AG09319 (cell line): ENCODE data around the gene TRPM4.

Experiments
- DNase-seq: peaks from one replicate; pipeline ENCODE4 v3.0.0-alpha.2; 2010; ENCODE audit warnings: low read depth; ENCODE audit errors: extremely low read depth
- CTCF ChIP-seq: IDR thresholded peaks from 2 replicates; pipeline ENCODE4 v1.5.1; 2011; ENCODE audit warnings: low read depth, mild to moderate bottlenecking, inconsistent platforms, low read length, moderate library complexity

Gene TRPM4

GRCh38 chr19:49188626-49189200 lies 31.1 kb downstream of the TRPM4 start:
- no peak for DNase-seq
- no peak for TF ChIP-seq CTCF

GRCh38 chr19:49189259-49189658 lies 31.7 kb downstream of the TRPM4 start:
- no peak for TF ChIP-seq CTCF
- no peak for DNase-seq

GRCh38 chr19:49190781-49191180 lies 33.2 kb downstream of the TRPM4 start:
- no peak for TF ChIP-seq CTCF
- no peak for DNase-seq

GRCh38 chr19:49193822-49194394 lies 36.3 kb downstream of the TRPM4 start:
- TF ChIP-seq CTCF: no peak
- no peak for DNase-seq

- TF ChIP-seq CTCF: no peak
- no peak for DNase-seq
These were observed 36.8 kb downstream of the TRPM4 start for GRCh38 chr19:49194408-49194807.

GRCh38 chr19:49196527-49197240 lies 39.1 kb downstream of the TRPM4 start:
- DNase-seq: no peak
- TF ChIP-seq CTCF: no peak

- no peak for DNase-seq
These were observed 42.8 kb downstream of the TRPM4 start for GRCh38 chr19:49200238-49200862.

More at GRCh38 chr19:49200238-49200862, 42.8 kb downstream of the TRPM4 start:
- no peak for TF ChIP-seq CTCF
